B cell (primary cell): ENCODE results near the gene EFCAB9.

ENCODE experiments used
- CTCF ChIP-seq: fragments of 200-600 bp; IDR thresholded peaks from one replicate; pipeline ENCODE4 v1.8.0; 2022; ENCODE audit warnings: antibody characterized with exemption, mild to moderate bottlenecking
- EZH2 ChIP-seq: IDR thresholded peaks from 2 replicates; pipeline ENCODE4 v1.6.1; 2012; ENCODE audit warnings: borderline replicate concordance, low read depth, mild to moderate bottlenecking, moderate library complexity, low read length; ENCODE audit not compliant: insufficient read depth, poor library complexity, severe bottlenecking

DNA sequence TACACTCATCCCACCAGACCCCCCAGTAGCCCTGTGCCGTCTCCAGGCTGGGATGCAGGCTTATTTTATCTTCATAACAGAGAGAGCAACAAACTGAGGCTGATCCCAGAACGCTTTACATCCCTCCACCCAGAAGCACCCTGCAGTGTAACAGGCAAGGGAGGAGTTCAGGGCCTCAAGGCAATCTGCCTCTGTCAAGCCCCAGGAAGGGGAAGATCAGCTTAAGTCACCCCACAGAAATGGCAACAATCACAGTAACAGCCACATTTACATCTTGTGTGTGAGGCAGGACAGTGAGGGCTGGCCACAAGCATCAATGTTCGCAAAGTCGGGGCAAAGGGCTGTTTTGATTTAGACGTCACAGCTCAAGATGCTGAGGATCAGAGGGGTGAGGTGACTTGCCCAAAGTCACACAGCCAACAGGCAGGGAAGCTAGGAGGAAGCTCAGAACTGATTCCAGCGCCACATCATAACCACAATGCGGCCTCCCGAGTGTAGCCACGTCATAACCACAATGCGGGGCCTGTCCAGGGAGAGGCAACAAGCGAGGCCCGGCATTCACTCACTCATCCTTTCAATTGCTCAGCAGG is 20.3 kb upstream of the EFCAB9 start:
- TF ChIP-seq EZH2, result no peak
- TF ChIP-seq CTCF, result no peak
